ENCODE results near the gene MUC5AC.
A peak's percentile ranks its signal among the peaks of the same experiment; 100 is the strongest.

Gene MUC5AC

DNA sequence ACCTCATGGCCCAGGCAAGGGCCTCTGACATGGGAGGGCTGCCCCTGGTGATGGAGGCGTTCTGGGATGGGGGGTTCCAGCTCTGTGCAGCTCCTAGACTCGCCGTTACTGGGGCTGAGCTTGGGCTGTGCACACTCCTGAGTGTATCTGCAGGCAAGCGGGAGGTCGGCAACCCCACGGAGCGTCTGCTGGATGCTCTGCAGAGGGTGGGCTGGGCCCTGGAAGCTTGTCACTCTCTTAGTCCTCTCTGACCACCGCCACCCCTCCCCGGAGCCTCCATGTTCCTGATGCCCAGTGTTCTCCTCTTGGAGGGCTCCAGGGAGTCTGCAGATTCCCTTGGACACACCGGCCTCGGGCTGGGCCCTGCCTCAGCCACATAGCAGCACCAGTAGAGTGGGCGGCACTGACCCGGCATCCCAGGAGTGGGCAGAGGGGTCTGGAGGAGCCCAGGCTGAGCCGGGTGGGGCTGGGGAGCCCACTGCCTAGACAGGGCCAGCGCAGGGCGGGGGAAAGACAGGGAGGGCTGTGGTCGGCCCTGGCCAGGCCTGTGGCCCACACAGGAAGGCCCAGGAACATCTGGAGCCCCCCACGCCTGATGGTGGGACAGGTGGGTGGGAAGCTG is 44.5 kb downstream of the MUC5AC start:
- H3K4me1 ChIP-seq (ENCODE audit: control insufficient read depth, low read depth, low read length): no peaks in the 10 kb centered on the region
- no peak overlapping the region for H2BK15ac ChIP-seq (replicated peaks; ENCODE audit: low read depth)
- no peak overlapping the region for H3K27ac ChIP-seq (ENCODE audit: low read depth, low read length)
- no peak overlapping the region for H3K4me2 ChIP-seq (ENCODE audit: low read length)
- H2BK5ac ChIP-seq (ENCODE audit: low read length): no peak overlapping the region
- H3K36me3 ChIP-seq (ENCODE audit: control insufficient read depth, insufficient read depth, low read length): no peaks in the 10 kb centered on the region
- H3K56ac ChIP-seq (ENCODE audit: low read length): no peak overlapping the region
- no peaks in the 10 kb centered on the region for H3K79me1 ChIP-seq (ENCODE audit: low read length)
- no peak overlapping the region for H2AK5ac ChIP-seq (ENCODE audit: low read length)
- no peak overlapping the region for H3K23ac ChIP-seq (ENCODE audit: low read length)
- H3K27me3 ChIP-seq (ENCODE audit: insufficient read depth, low read length, poor library complexity): no peaks in the 10 kb centered on the region
- no peak overlapping the region for H4K5ac ChIP-seq (ENCODE audit: low read length)
- H3K79me2 ChIP-seq (ENCODE audit: control insufficient read depth, insufficient read depth, low read length): no peaks in the 10 kb centered on the region
- H3K4me3 ChIP-seq (ENCODE audit: low read length): no peak overlapping the region
- no peak overlapping the region for H4K8ac ChIP-seq (ENCODE audit: low read depth, low read length)
- no peak overlapping the region for H3K18ac ChIP-seq (ENCODE audit: low read length)
- no CpG with 5 or more reads among the region's 18 CpGs for WGBS (ENCODE audit: extremely low coverage, insufficient coverage, low lambda C conversion rate)
- no peak overlapping the region for H3K9ac ChIP-seq (ENCODE audit: low read length)
- H2BK120ac ChIP-seq (ENCODE audit: low read depth, low read length): no peak overlapping the region
- no peak overlapping the region for H3K4ac ChIP-seq (ENCODE audit: low read depth, low read length)
- peak; percentile 23 for DNase-seq

DNA sequence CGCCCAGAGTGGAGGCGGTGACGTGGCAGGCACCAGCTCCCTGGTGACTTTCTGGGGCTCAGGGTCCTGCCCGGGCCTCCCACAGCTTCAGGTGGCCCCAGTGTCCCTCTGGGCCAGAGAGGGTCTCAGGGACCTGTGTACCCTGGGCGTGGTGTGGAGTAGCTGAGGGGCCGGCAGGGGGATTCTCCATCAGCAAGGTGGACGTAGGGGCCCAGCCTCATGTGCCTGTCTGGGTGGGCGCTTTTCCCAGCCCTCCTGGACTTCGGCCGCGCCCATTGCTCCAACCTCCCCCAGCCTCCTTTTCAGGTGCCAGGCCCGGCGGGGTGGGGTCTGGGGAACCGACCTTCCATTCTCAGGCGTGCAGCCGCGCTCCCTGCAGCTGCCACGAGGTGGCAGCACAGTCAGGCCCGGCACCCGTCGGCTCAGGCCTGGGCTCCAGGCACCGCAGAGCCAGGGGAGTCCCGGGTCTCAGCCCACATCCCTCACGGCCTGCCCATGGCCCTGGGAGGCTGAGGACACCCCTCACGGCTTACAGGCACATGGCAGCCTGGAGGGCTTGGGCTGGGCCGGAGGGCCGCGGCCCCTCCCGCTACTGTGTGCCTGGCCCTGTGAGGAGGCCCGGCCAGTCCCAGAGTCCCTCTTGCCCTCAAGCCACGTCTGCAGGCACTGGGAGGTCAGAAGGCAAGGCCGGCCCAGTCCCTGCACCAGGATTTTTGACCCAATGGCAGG is 45.2 kb downstream of the MUC5AC start:
- Histone ChIP-seq H3K4ac (ENCODE audit: low read depth, low read length) (no peak overlapping the region), H3K9ac (ENCODE audit: low read length) (peak overlapping the region; percentile 24), H3K18ac (ENCODE audit: low read length) (no peak overlapping the region), H3K36me3 (ENCODE audit: control insufficient read depth, insufficient read depth, low read length) (no peaks in the 10 kb centered on the region), H3K79me1 (ENCODE audit: low read length) (no peaks in the 10 kb centered on the region), H2AK5ac (ENCODE audit: low read length) (no peak overlapping the region), H3K27ac (ENCODE audit: low read depth, low read length) (no peak overlapping the region), H3K23ac (ENCODE audit: low read length) (no peak overlapping the region), H4K8ac (ENCODE audit: low read depth, low read length) (no peak overlapping the region), H3K27me3 (ENCODE audit: insufficient read depth, low read length, poor library complexity) (no peaks in the 10 kb centered on the region), H3K56ac (ENCODE audit: low read length) (no peak overlapping the region), H3K79me2 (ENCODE audit: control insufficient read depth, insufficient read depth, low read length) (no peaks in the 10 kb centered on the region), H3K4me3 (ENCODE audit: low read length) (no peak overlapping the region), H3K4me1 (ENCODE audit: control insufficient read depth, low read depth, low read length) (no peaks in the 10 kb centered on the region), H2BK15ac (replicated peaks; ENCODE audit: low read depth) (no peak overlapping the region), H2BK5ac (ENCODE audit: low read length) (no peak overlapping the region), H2BK120ac (ENCODE audit: low read depth, low read length) (no peak overlapping the region), H3K4me2 (ENCODE audit: low read length) (no peak overlapping the region), H4K5ac (ENCODE audit: low read length) (no peak overlapping the region)
- no CpG with 5 or more reads among the region's 32 CpGs for WGBS (ENCODE audit: extremely low coverage, insufficient coverage, low lambda C conversion rate)
- peak; percentile 76 for DNase-seq

DNA sequence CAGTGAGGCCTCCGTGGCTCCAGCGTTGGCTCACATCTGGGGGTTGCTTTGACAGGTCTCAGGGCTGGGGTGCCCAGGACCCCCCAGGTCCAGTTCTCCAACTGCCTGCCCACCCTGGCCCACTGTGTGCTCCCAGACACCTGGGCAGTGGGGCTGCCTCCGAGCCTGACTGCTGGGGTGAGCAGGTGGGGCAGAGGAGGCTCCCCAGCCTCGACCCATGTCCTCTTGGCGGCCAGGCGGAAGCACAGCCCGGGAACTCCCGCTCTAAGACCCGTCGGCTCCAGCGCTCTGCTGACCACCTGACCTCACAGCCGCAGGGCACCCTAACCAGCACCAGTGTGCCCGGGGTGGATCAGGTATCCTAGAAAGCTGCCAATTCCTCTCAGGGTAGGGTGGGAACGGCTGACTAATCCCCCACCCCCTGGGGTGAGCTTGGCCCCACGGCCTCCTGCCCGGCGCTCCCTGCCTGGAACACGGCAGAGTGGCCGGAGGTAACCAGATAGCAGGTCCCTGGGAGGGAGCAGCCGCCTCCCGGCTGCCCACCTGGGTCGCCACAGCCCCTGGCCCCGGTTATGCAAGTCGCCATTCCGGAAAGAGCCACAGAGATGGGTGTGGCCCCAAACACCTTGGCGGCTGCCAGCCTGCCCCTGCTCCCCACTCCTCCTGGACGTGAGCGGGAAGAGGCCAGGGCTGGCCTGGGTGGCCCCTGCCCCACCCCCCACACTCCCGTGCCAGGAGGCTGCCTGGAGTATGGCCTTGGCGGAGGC is 45.9 kb downstream of the MUC5AC start:
- Histone ChIP-seq H3K4me1 (ENCODE audit: control insufficient read depth, low read depth, low read length) (no peaks in the 10 kb centered on the region), H3K4me2 (ENCODE audit: low read length) (no peak overlapping the region), H3K18ac (ENCODE audit: low read length) (no peak overlapping the region), H2BK5ac (ENCODE audit: low read length) (no peak overlapping the region), H3K4me3 (ENCODE audit: low read length) (no peak overlapping the region), H4K5ac (ENCODE audit: low read length) (no peak overlapping the region), H4K8ac (ENCODE audit: low read depth, low read length) (no peak overlapping the region), H3K4ac (ENCODE audit: low read depth, low read length) (no peak overlapping the region), H3K23ac (ENCODE audit: low read length) (no peak overlapping the region), H3K27me3 (ENCODE audit: insufficient read depth, low read length, poor library complexity) (no peaks in the 10 kb centered on the region), H3K9ac (ENCODE audit: low read length) (peak overlapping the region; percentile 24), H3K79me2 (ENCODE audit: control insufficient read depth, insufficient read depth, low read length) (no peaks in the 10 kb centered on the region), H2BK15ac (replicated peaks; ENCODE audit: low read depth) (no peak overlapping the region), H3K56ac (ENCODE audit: low read length) (no peak overlapping the region), H3K27ac (ENCODE audit: low read depth, low read length) (no peak overlapping the region), H2BK120ac (ENCODE audit: low read depth, low read length) (no peak overlapping the region), H3K79me1 (ENCODE audit: low read length) (no peaks in the 10 kb centered on the region), H3K36me3 (ENCODE audit: control insufficient read depth, insufficient read depth, low read length) (no peaks in the 10 kb centered on the region), H2AK5ac (ENCODE audit: low read length) (no peak overlapping the region)
- DNase-seq: no peak
- no CpG with 5 or more reads among the region's 30 CpGs for WGBS (ENCODE audit: extremely low coverage, insufficient coverage, low lambda C conversion rate)

DNA sequence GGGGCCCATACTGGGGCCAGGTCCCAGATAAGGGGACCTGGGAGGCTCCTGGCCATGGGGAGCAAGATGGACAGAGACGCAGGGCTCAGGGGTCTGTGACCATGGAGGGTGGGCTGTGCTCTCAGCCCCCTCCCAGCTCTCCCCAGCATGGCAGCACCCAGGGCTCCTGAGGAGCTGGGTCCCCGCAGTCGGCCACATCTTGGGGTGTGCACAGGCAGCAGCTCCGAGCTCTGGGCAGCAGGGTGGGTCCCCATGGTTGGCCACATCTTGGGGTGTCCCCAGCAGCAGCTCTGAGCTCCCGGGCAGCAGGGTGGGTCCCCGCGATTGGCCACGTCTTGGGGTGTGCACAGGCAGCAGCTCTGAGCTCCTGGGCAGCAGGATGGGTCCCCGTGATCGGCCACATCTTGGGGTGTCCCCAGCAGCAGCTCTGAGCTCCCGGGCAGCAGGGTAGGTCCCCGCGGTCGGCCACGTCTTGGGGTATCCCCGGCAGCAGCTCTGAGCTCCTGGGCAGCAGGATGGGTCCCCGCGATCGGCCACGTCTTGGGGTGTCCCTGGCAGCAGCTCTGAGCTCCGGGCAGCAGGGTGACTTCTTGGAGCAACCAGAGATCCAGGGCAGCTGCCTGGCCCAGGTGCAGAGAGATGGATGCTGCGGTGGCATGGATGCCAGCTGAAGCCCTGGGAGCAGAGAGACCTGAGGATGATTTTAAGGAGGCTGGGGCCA is 46.8 kb downstream of the MUC5AC start:
- Histone ChIP-seq H3K9ac (ENCODE audit: low read length) (no peak overlapping the region), H2AK5ac (ENCODE audit: low read length) (no peak overlapping the region), H3K4me1 (ENCODE audit: control insufficient read depth, low read depth, low read length) (no peaks in the 10 kb centered on the region), H3K56ac (ENCODE audit: low read length) (no peak overlapping the region), H3K79me1 (ENCODE audit: low read length) (no peaks in the 10 kb centered on the region), H2BK15ac (replicated peaks; ENCODE audit: low read depth) (no peak overlapping the region), H3K18ac (ENCODE audit: low read length) (no peak overlapping the region), H2BK120ac (ENCODE audit: low read depth, low read length) (no peak overlapping the region), H2BK5ac (ENCODE audit: low read length) (no peak overlapping the region), H3K4me2 (ENCODE audit: low read length) (no peak overlapping the region), H3K36me3 (ENCODE audit: control insufficient read depth, insufficient read depth, low read length) (no peaks in the 10 kb centered on the region), H3K79me2 (ENCODE audit: control insufficient read depth, insufficient read depth, low read length) (no peaks in the 10 kb centered on the region), H4K5ac (ENCODE audit: low read length) (no peak overlapping the region), H3K23ac (ENCODE audit: low read length) (no peak overlapping the region), H4K8ac (ENCODE audit: low read depth, low read length) (no peak overlapping the region), H3K27me3 (ENCODE audit: insufficient read depth, low read length, poor library complexity) (no peaks in the 10 kb centered on the region), H3K27ac (ENCODE audit: low read depth, low read length) (no peak overlapping the region), H3K4ac (ENCODE audit: low read depth, low read length) (no peak overlapping the region), H3K4me3 (ENCODE audit: low read length) (no peak overlapping the region)
- no CpG with 5 or more reads among the region's 22 CpGs for WGBS (ENCODE audit: extremely low coverage, insufficient coverage, low lambda C conversion rate)
- no peak for DNase-seq

DNA sequence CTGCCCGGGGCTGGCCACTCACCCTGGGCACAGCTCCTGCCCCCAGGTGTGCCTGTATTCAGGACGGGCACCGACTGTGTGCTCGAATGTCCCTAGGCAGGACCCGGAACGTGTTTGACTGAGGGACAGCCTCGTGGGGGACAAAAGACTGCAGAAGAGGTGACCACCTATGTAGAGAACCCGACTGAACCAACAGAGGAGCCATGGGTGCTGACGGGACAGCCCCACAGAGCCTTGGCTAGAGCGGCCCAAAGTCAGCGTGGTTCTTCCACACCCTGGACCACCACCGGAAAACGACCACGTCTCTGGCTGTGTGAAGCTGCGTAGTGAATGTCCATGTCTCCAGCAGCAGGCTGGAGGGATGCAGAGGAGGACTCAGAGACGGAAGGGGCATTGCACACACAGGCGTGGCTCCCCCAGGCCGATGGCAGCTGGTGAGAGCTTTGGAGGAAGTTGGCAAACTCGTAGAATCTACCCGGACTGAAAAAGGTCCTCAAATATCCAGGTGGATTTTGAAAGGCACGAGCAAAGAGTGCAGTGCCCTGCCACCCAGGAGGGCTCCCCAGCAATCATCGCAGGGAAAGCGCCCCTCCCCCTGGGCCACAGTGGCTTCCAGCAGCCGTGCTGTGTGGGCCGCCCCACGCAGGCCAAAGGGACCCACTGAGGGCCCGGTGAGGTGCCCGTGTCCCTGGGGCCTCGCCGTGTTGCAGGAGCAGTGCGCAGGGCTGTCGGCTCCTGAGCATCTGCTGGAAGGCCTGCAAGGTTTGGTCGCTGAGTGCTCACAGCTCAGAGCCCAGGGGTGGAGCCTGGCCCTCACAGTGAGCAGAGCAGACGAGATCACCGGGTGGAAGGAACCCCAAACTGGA is 47.6 kb downstream of the MUC5AC start:
- H3K9ac ChIP-seq (ENCODE audit: low read length): no peak overlapping the region
- no peak overlapping the region for H4K8ac ChIP-seq (ENCODE audit: low read depth, low read length)
- no peak overlapping the region for H2BK120ac ChIP-seq (ENCODE audit: low read depth, low read length)
- H3K4me3 ChIP-seq (ENCODE audit: low read length): no peak overlapping the region
- no peak overlapping the region for H3K56ac ChIP-seq (ENCODE audit: low read length)
- H3K79me2 ChIP-seq (ENCODE audit: control insufficient read depth, insufficient read depth, low read length): no peaks in the 10 kb centered on the region
- H3K4ac ChIP-seq (ENCODE audit: low read depth, low read length): no peak overlapping the region
- no peak overlapping the region for H3K23ac ChIP-seq (ENCODE audit: low read length)
- H3K27me3 ChIP-seq (ENCODE audit: insufficient read depth, low read length, poor library complexity): no peaks in the 10 kb centered on the region
- H3K4me1 ChIP-seq (ENCODE audit: control insufficient read depth, low read depth, low read length): no peaks in the 10 kb centered on the region
- no peak overlapping the region for H2BK5ac ChIP-seq (ENCODE audit: low read length)
- no peak overlapping the region for H3K4me2 ChIP-seq (ENCODE audit: low read length)
- WGBS (ENCODE audit: extremely low coverage, insufficient coverage, low lambda C conversion rate): no CpG with 5 or more reads among the region's 35 CpGs
- H3K27ac ChIP-seq (ENCODE audit: low read depth, low read length): no peak overlapping the region
- DNase-seq: no peak
- no peaks in the 10 kb centered on the region for H3K36me3 ChIP-seq (ENCODE audit: control insufficient read depth, insufficient read depth, low read length)
- no peak overlapping the region for H4K5ac ChIP-seq (ENCODE audit: low read length)
- H3K79me1 ChIP-seq (ENCODE audit: low read length): no peaks in the 10 kb centered on the region
- no peak overlapping the region for H3K18ac ChIP-seq (ENCODE audit: low read length)
- H2AK5ac ChIP-seq (ENCODE audit: low read length): no peak overlapping the region
- no peak overlapping the region for H2BK15ac ChIP-seq (replicated peaks; ENCODE audit: low read depth)

All from mesendoderm (in vitro differentiated cells).